Tongue (tissue), 2 donors: ENCODE results near the gene TBX6. TPM values are rescaled to one million over a fixed set of nuclear protein-coding genes. Genes with fewer than 3 reads are reported as not detected.
A peak's percentile ranks its signal among the peaks of the same experiment; 100 is the strongest.
"Not testable (repeated sequence)": the region's sequence is repeated elsewhere in the genome, so short reads cannot be mapped to it uniquely, and the experiment has no call there.

Source experiments
- DNase-seq: peaks from one replicate; pipeline ENCODE4 v3.0.0-alpha.2; 2015
- total RNA-seq: library from RNA; depleted of rRNA; stranded (reverse); fragments of >200 nt; gene quantifications from one replicate; pipeline ENCODE4 v1.2.3, GENCODE V29; 2014

Gene TBX6
- total RNA-seq, 1 donor from 2014 or later, result 1.4 TPM

- peak; percentile 63 for DNase-seq
Observed at GRCh38 chr16:30065943-30066760, 25.6 kb downstream of the TBX6 start.

- peak; percentile 99 for DNase-seq
Observed at GRCh38 chr16:30065102-30065942, 26.4 kb downstream of the TBX6 start, which contains the start of gene ALDOA. Gene ALDOA, plus strand, starts transcription at chr16:30065760. Its CDS starts 1,138 bp downstream, at chr16:30066898.

GRCh38 chr16:30064729-30065101 lies 27.0 kb downstream of the TBX6 start:
- DNase-seq, result no peak

GRCh38 chr16:30063893-30064728 lies 27.6 kb downstream of the TBX6 start:
- DNase-seq, result peak; percentile 84

- DNase-seq, result no peak
Observed at GRCh38 chr16:30063278-30063892, 28.3 kb downstream of the TBX6 start.

GRCh38 chr16:30060836-30061554 lies 30.7 kb downstream of the TBX6 start:
- peak; percentile 95 for DNase-seq

- DNase-seq, result peak; percentile 86
Observed at GRCh38 chr16:30060346-30060745, 31.4 kb downstream of the TBX6 start.

- no peak for DNase-seq
Observed at GRCh38 chr16:30054959-30055553, 36.7 kb downstream of the TBX6 start.

GRCh38 chr16:30054451-30054850 lies 37.3 kb downstream of the TBX6 start:
- no peak for DNase-seq

- peak; percentile 24 for DNase-seq
Observed at GRCh38 chr16:30053376-30054015, 38.2 kb downstream of the TBX6 start.

GRCh38 chr16:30052671-30053372 lies 38.9 kb downstream of the TBX6 start:
- peak; percentile 95 for DNase-seq

- DNase-seq, result no peak
Observed at GRCh38 chr16:30051518-30051917, 40.2 kb downstream of the TBX6 start.

GRCh38 chr16:30049871-30050270 lies 41.9 kb downstream of the TBX6 start:
- DNase-seq, result no peak

GRCh38 chr16:30046588-30046987 lies 45.1 kb downstream of the TBX6 start:
- no peak for DNase-seq

- no peak for DNase-seq
Observed at GRCh38 chr16:30046178-30046577, 45.5 kb downstream of the TBX6 start.

GRCh38 chr16:30041841-30042240 lies 49.9 kb downstream of the TBX6 start:
- DNase-seq, result peak; percentile 72

GRCh38 chr16:30040690-30041089 lies 51.0 kb downstream of the TBX6 start:
- not testable (repeated sequence) for DNase-seq

GRCh38 chr16:30040221-30040620 lies 51.5 kb downstream of the TBX6 start:
- no peak for DNase-seq
